Measurements from ENCODE around the gene HLA-DRA.

DNA sequence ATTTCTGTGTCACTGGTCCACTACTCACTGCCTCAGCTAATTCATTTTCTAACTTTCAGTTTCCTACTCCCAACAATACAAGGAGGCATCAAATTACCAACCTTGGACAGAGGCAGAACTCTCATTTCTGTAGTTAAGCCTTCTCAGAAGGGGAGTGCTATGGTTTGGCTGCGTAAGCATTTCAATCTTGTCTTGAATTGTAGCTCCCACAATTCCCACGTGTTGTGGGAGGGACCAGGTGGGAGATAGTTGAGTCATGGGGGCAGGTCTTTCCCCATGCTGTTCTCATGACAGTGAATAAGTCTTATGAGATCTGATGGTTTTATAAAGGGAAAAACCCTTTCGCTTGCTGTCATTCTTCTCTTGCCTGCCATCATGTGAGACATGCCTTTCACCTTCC lies 22.9 kb downstream of the HLA-DRA start:
- TF ChIP-seq NFE2L2 (conservative IDR thresholded peaks at IDR 0.05; ENCODE audit: low read length): no peak
- TF ChIP-seq CTCF (IDR thresholded peaks at IDR 0.05): no peak
- TF ChIP-seq ESRRA (IDR thresholded peaks at IDR 0.05; ENCODE audit: borderline replicate concordance, low read length): no peak
- no peak for TF ChIP-seq BHLHE40 (IDR thresholded peaks at IDR 0.05; ENCODE audit: low read depth, low read length)
- no peak for TF ChIP-seq CEBPB (IDR thresholded peaks at IDR 0.05)
- no peak for TF ChIP-seq KDM5A (IDR thresholded peaks at IDR 0.05)
- no peak for TF ChIP-seq USF2 (IDR thresholded peaks at IDR 0.05)

All from A549 (cell line).